ENCODE results near the gene DSE. TPM values are rescaled to one million over a fixed set of nuclear protein-coding genes. Genes with fewer than 3 reads are reported as not detected.
A peak's percentile ranks its signal among the peaks of the same experiment; 100 is the strongest.

The DSE gene
- total RNA-seq, 2 experiments from 2014 or later: 5.7 to 7.1 TPM

DNA sequence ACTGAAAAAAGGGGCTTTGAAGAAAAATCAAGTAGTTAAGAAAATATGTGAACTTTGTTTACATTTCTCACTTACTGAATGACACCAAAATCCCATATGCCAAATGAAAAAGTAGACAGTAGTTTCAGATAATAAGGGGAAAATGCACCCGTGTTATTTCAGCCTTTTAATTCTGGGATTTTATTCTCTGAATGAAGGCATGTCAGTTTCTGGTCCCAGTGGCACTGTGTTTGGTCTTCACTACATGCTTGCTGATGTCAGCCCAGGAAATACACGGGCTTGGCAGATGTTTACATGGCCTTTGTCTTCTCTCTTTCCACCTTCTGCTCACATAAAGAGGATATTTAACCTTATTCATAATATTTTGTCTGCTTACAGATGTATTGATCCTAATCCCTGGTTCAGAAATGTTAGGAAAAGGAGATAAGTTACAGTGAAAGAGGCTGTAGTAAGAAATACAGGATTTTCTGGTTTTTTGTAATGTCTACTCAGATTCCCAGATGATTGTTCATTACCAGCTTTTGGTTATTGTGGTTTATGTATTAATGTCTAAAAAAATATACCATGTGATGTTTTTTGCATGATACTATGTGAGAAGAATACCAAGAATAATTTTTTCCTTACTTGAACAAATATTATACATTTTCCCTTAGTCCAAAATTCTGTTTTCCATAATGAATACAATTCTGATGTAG lies 27.7 kb downstream of the DSE start:
- ATAC-seq: no peak
- Mint-ChIP-seq H3K27ac (no peak overlapping the region), H3K4me1 (peaks cover 13% of the 10 kb centered on the region), H3K4me3 (no peak overlapping the region), H3K36me3 (no peaks in the 10 kb centered on the region), H3K9me3 (ENCODE audit: low read depth) (no peaks in the 10 kb centered on the region), H3K27me3 (no peaks in the 10 kb centered on the region)
- CTCF ChIA-PET: no interaction called here
- DNase-seq: no peak

DNA sequence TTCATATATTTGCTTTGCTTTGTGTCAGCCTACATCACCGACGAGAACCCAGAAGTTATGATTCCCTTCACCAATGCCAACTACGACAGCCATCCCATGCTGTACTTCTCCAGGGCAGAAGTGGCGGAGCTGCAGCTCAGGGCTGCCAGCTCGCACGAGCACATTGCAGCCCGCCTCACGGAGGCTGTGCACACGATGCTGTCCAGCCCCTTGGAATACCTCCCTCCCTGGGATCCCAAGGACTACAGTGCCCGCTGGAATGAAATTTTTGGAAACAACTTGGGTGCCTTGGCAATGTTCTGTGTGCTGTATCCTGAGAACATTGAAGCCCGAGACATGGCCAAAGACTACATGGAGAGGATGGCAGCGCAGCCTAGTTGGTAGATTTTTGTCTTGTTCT lies 28.5 kb downstream of the DSE start:
- Mint-ChIP-seq H3K4me3 (no peak overlapping the region), H3K27ac (no peak overlapping the region), H3K9me3 (ENCODE audit: low read depth) (no peaks in the 10 kb centered on the region), H3K36me3 (no peaks in the 10 kb centered on the region), H3K4me1 (peaks cover 8% of the 10 kb centered on the region), H3K27me3 (no peaks in the 10 kb centered on the region)
- DNase-seq (no peak), ATAC-seq (no peak)
- CTCF ChIA-PET: no interaction called here

DNA sequence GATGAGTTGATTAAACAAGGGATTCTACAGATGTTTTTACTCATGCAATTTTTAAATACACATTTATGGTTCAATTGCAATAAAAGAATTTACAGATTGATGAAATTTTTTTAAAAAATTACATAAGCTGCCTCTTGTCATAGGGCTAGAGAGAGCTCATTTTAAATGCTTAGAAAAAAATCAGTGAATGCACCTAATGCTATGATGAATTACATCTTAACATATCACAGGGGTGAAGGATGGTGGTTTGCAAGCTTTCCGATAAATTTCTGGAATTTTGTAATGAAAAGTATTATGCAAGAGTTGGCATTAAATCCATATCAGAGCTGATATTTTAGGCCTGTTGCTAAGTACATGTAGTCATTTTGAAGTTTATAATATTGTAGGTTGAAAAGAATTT lies 29.6 kb downstream of the DSE start:
- H3K9me3 Mint-ChIP-seq (ENCODE audit: low read depth): no peaks in the 10 kb centered on the region
- no peaks in the 10 kb centered on the region for H3K27me3 Mint-ChIP-seq
- CTCF ChIA-PET: interaction anchor here (1.4 kb wide), 1 partner anchor 43 kb away, joined by 3 read pairs; no protein-coding TSS in a partner anchor
- peaks cover under 1% of the 10 kb centered on the region for H3K36me3 Mint-ChIP-seq
- no peak for DNase-seq
- no peak overlapping the region for H3K27ac Mint-ChIP-seq
- H3K4me3 Mint-ChIP-seq: no peak overlapping the region
- peaks cover 8% of the 10 kb centered on the region for H3K4me1 Mint-ChIP-seq
- ATAC-seq: no peak

GRCh38 chr6:116402108-116402937 lies 31.6 kb downstream of the DSE start:
- Mint-ChIP-seq H3K4me3 (no peak overlapping the region), H3K4me1 (peaks cover 18% of the 10 kb centered on the region), H3K9me3 (ENCODE audit: low read depth) (no peaks in the 10 kb centered on the region), H3K27me3 (no peaks in the 10 kb centered on the region), H3K27ac (no peak overlapping the region), H3K36me3 (peaks cover 3% of the 10 kb centered on the region)
- ATAC-seq (no peak), DNase-seq (no peak)
- CTCF ChIA-PET: no interaction called here

GRCh38 chr6:116403205-116403604 lies 32.5 kb downstream of the DSE start:
- Mint-ChIP-seq H3K36me3 (peaks cover 3% of the 10 kb centered on the region), H3K9me3 (ENCODE audit: low read depth) (no peaks in the 10 kb centered on the region), H3K27ac (no peak overlapping the region), H3K4me1 (peaks cover 17% of the 10 kb centered on the region), H3K4me3 (no peak overlapping the region), H3K27me3 (no peaks in the 10 kb centered on the region)
- CTCF ChIA-PET: no interaction called here
- DNase-seq (no peak), ATAC-seq (no peak)

DNA sequence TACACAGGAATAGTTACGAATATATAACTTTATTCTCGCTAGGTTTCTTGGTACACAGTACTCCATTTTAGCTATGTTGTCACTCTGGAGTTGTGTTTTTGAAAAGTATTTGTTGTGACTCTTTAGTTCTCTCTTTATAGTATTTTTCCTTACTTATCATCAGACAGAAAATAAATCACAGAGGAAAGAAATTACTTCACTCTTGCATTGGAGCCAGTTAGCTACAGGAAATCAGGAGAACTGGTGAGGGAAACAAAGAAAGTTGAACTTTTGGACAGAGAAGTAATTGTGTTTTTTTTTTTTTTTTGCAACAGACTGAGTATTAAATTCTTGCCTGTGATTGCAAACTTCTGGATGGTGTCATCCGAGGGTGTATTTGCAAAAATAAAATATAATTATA lies 33.9 kb downstream of the DSE start:
- CTCF ChIA-PET: interaction anchor here (0.7 to 1.4 kb wide), 2 partner anchors 43 to 116 kb away, joined by 3 read pairs; no protein-coding TSS in a partner anchor
- no peaks in the 10 kb centered on the region for H3K9me3 Mint-ChIP-seq (ENCODE audit: low read depth)
- DNase-seq: no peak
- H3K27me3 Mint-ChIP-seq: no peaks in the 10 kb centered on the region
- H3K36me3 Mint-ChIP-seq: peaks cover 3% of the 10 kb centered on the region
- peaks cover 13% of the 10 kb centered on the region for H3K4me1 Mint-ChIP-seq
- no peak for ATAC-seq
- H3K4me3 Mint-ChIP-seq: no peak overlapping the region
- no peak overlapping the region for H3K27ac Mint-ChIP-seq

DNA sequence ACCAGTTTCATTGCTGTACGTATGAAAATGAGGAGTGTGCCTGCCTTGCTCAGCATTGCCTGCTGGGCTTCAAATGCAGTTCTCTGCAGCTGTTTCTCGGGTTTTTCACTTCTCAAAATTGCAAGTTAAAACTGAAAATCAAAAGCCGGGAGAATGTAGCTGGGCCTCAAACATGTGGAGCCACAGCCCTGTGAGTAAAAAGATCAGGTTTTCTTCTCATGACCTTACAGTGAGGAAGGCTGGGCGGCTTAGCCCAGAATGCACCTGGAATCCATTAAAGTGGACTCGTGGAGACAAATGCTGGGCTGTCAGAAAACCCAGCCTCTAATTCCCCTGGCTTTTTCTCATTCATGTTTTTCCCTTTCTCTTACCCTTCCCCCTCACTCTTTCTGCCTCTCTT lies 34.4 kb downstream of the DSE start:
- no peak for DNase-seq
- CTCF ChIA-PET: interaction anchor here (1.4 kb wide), 1 partner anchor 43 kb away, joined by 3 read pairs; no protein-coding TSS in a partner anchor
- no peaks in the 10 kb centered on the region for H3K9me3 Mint-ChIP-seq (ENCODE audit: low read depth)

GRCh38 chr6:116405652-116406356 lies 35.1 kb downstream of the DSE start:
- ATAC-seq: peak; percentile 72
- Mint-ChIP-seq H3K36me3 (peaks cover 3% of the 10 kb centered on the region), H3K4me3 (peak overlapping the region; percentile 5), H3K27me3 (no peaks in the 10 kb centered on the region), H3K9me3 (ENCODE audit: low read depth) (no peaks in the 10 kb centered on the region), H3K27ac (no peak overlapping the region), H3K4me1 (peaks cover 13% of the 10 kb centered on the region)
- CTCF ChIA-PET: no interaction called here
- no peak for DNase-seq

More for the DNA sequence above, 34.4 kb downstream of the DSE start:
- no peak for ATAC-seq
- peaks cover 13% of the 10 kb centered on the region for H3K4me1 Mint-ChIP-seq
- no peaks in the 10 kb centered on the region for H3K27me3 Mint-ChIP-seq
- H3K4me3 Mint-ChIP-seq: peak overlapping the region; percentile 5
- H3K36me3 Mint-ChIP-seq: peaks cover 3% of the 10 kb centered on the region
- H3K27ac Mint-ChIP-seq: peak overlapping the region; percentile 9

DNA sequence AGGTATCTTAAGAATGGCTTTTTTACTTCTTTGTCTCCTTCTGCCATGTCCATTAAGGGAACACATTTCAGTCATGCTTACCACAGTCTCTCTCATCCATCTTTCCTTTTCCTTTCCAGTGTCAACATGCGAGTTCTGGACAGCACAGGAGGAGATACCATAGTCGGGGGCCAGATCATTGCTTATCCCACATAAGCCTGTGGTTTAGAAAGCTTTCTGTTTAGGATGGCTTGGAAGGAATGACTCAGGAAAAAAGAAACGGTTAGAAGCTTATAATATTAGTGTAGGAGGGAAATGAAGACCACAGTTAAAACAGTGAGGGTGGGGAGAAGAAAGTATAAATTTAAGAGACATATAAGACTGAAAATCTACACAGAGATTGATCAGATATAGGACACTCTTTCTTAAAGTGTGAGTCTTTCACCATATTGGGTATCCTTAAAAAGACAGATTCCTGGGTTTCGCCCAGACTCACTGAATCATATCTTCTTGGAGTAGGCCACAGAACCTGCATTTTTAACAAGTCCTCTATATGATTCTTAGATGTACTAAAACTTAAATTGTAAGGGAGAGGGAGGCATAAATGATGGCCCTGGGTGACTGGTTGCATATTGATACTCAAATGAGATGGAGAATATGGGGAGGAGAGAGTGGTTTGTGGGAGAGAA lies 36.1 kb downstream of the DSE start:
- CTCF ChIA-PET: interaction anchor here (1.3 kb wide), 1 partner anchor 16 kb away, joined by 5 read pairs; no protein-coding TSS in a partner anchor
- H3K9me3 Mint-ChIP-seq (ENCODE audit: low read depth): no peaks in the 10 kb centered on the region
- peaks cover 3% of the 10 kb centered on the region for H3K36me3 Mint-ChIP-seq
- ATAC-seq (no peak), DNase-seq (no peak)
- no peak overlapping the region for H3K27ac Mint-ChIP-seq
- H3K4me3 Mint-ChIP-seq: no peak overlapping the region
- peaks cover 13% of the 10 kb centered on the region for H3K4me1 Mint-ChIP-seq
- no peaks in the 10 kb centered on the region for H3K27me3 Mint-ChIP-seq

GRCh38 chr6:116408491-116408890 lies 37.7 kb downstream of the DSE start:
- CTCF ChIA-PET: no interaction called here
- Mint-ChIP-seq H3K9me3 (ENCODE audit: low read depth) (no peaks in the 10 kb centered on the region), H3K36me3 (peaks cover 5% of the 10 kb centered on the region), H3K4me1 (peaks cover 13% of the 10 kb centered on the region), H3K4me3 (no peak overlapping the region), H3K27me3 (no peaks in the 10 kb centered on the region), H3K27ac (no peak overlapping the region)
- ATAC-seq (no peak), DNase-seq (no peak)

- no peaks in the 10 kb centered on the region for H3K27me3 Mint-ChIP-seq
- H3K4me1 Mint-ChIP-seq: peaks cover 13% of the 10 kb centered on the region
- peaks cover 6% of the 10 kb centered on the region for H3K36me3 Mint-ChIP-seq
- H3K4me3 Mint-ChIP-seq: no peak overlapping the region
- H3K9me3 Mint-ChIP-seq (ENCODE audit: low read depth): no peaks in the 10 kb centered on the region
- CTCF ChIA-PET: no interaction called here
- no peak for DNase-seq
- ATAC-seq: no peak
- H3K27ac Mint-ChIP-seq: no peak overlapping the region
These were observed 39.0 kb downstream of the DSE start for GRCh38 chr6:116409756-116410155.

DNA sequence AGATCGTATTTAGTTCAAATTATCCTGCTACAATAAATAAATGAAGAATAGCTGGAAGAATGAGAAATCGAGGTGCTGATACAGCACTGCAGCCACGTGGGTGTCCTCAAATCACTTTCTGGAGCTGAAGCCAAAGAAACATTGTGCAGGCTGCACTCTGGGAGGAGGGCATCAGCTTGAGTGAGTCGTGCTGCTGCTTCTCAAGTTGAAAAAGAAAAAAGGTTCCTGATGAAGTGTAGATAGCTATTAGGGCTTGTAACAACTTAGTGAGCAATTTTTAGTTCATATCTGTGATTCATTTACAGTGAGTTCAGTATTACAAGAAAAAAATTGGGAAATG lies 40.5 kb downstream of the DSE start:
- no peak overlapping the region for H3K27ac Mint-ChIP-seq
- no peaks in the 10 kb centered on the region for H3K27me3 Mint-ChIP-seq
- H3K9me3 Mint-ChIP-seq (ENCODE audit: low read depth): no peaks in the 10 kb centered on the region
- DNase-seq (no peak), ATAC-seq (no peak)
- H3K4me1 Mint-ChIP-seq: peaks cover 6% of the 10 kb centered on the region
- CTCF ChIA-PET: interaction anchor here (1.0 kb wide), 1 partner anchor 124 kb away, joined by 3 read pairs; no protein-coding TSS in a partner anchor
- peaks cover 5% of the 10 kb centered on the region for H3K36me3 Mint-ChIP-seq
- H3K4me3 Mint-ChIP-seq: no peak overlapping the region

GRCh38 chr6:116412270-116412669 lies 41.5 kb downstream of the DSE start:
- H3K36me3 Mint-ChIP-seq: peaks cover 3% of the 10 kb centered on the region
- H3K9me3 Mint-ChIP-seq (ENCODE audit: low read depth): no peaks in the 10 kb centered on the region
- H3K4me3 Mint-ChIP-seq: no peak overlapping the region
- CTCF ChIA-PET: interaction anchor here (1.0 kb wide), 1 partner anchor 125 kb away, joined by 3 read pairs; no protein-coding TSS in a partner anchor
- no peak overlapping the region for H3K27ac Mint-ChIP-seq
- peaks cover under 1% of the 10 kb centered on the region for H3K4me1 Mint-ChIP-seq
- no peak for ATAC-seq
- no peaks in the 10 kb centered on the region for H3K27me3 Mint-ChIP-seq
- DNase-seq: no peak

Measured in activated CD8-positive, alpha-beta memory T cell treated with anti-CD3 and anti-CD28 coated beads, Interleukin-2, amount 10 ng/mL, durations not matched to agents 7 days and 5 days (primary cell).